NCI-H82 treated with DMSO at 0.1 percent for 48 hours (cell line): Measurements from ENCODE around the gene AMY1B.
"Not testable (repeated sequence)": the region's sequence is repeated elsewhere in the genome, so short reads cannot be mapped to it uniquely, and the experiment has no call there.

Experiments
- DNase-seq: peaks from one replicate; lab custom pipeline; 2025; ENCODE audit not compliant: unreplicated experiment; lab: John Stamatoyannopoulos, UW

Gene AMY1B

GRCh38 chr1:103696110-103696509, at the start of gene AMY1B:
Gene AMY1B (minus strand): TSS chr1:103696210. CDS start chr1:103695639, 571 bp downstream.
- not testable (repeated sequence) for DNase-seq

- DNase-seq: not testable (repeated sequence)
Measured at GRCh38 chr1:103745040-103745439, 49.0 kb upstream of the AMY1B start.

DNA sequence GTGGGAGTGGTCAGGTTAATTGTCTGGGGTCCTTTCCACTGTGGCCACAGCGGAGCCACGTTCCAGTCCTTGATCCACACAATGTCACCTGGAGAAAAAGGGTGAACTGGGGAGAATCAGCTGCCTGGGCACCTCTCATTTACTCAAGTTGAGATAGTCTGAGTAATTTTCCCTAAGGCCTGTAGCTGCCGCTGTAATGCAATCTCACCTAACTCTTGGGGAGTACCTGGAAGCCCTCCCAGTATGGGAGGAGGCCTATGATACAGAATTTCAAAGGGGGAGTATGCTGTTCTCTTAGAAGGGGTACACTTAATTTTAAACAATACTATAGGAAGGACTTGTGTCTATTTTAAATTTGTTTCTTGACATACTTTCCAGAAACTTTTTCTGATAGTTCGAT, 48.4 kb upstream of the AMY1B start:
- DNase-seq: not testable (repeated sequence)

- not testable (repeated sequence) for DNase-seq
Measured at GRCh38 chr1:103738031-103738430, 42.0 kb upstream of the AMY1B start.

GRCh38 chr1:103735334-103735733, 39.3 kb upstream of the AMY1B start:
- DNase-seq: not testable (repeated sequence)

GRCh38 chr1:103721473-103721872, 25.5 kb upstream of the AMY1B start:
- not testable (repeated sequence) for DNase-seq

DNA sequence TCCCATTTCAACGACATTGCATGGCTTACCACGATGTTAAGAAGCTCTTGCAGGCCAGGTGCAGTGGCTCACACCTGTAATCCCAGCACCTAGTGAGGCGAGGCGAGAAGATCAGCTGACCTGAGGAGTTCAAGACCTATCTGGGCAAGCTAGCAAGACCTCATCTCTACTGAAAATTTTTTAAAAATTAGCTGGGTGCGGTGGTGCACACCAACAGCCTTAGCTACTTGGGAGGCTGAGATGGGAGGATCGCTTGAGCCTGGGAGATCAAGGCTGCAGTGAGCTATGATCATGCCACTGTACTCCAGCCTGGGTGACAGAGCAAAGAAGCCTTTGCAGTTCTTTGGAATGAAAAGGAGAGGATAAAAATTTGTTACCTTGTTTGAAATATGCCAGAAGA, 21.4 kb upstream of the AMY1B start:
- DNase-seq: not testable (repeated sequence)

GRCh38 chr1:103710381-103710780, 14.4 kb upstream of the AMY1B start:
- not testable (repeated sequence) for DNase-seq

- DNase-seq: not testable (repeated sequence)
Measured at GRCh38 chr1:103707670-103708069, 11.7 kb upstream of the AMY1B start.

DNA sequence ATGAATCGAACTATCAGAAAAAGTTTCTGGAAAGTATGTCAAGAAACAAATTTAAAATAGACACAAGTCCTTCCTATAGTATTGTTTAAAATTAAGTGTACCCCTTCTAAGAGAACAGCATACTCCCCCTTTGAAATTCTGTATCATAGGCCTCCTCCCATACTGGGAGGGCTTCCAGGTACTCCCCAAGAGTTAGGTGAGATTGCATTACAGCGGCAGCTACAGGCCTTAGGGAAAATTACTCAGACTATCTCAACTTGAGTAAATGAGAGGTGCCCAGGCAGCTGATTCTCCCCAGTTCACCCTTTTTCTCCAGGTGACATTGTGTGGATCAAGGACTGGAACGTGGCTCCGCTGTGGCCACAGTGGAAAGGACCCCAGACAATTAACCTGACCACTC, 5.2 kb upstream of the AMY1B start:
- DNase-seq: not testable (repeated sequence)

- DNase-seq: not testable (repeated sequence)
Measured at GRCh38 chr1:103700669-103701068, 4.7 kb upstream of the AMY1B start.

DNA sequence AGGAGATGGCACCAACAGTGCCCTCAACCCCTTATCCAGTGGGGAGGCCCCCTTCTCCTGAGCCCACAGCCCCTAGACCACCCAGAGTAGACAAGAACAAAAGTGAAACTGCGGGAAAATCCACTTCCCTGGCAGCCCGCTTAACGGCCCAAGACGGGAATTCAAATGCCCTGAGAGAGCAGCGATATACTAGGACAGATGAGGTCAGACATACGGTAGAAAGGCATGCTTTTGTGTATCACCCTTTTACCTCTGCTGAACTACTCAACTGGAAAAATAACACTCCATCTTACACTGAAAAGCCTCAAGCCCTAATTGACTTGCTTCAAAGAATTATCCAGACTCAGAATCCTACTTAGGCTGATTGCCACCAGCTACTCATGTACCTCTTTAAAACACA, 1.4 kb upstream of the AMY1B start:
- DNase-seq: not testable (repeated sequence)

DNA sequence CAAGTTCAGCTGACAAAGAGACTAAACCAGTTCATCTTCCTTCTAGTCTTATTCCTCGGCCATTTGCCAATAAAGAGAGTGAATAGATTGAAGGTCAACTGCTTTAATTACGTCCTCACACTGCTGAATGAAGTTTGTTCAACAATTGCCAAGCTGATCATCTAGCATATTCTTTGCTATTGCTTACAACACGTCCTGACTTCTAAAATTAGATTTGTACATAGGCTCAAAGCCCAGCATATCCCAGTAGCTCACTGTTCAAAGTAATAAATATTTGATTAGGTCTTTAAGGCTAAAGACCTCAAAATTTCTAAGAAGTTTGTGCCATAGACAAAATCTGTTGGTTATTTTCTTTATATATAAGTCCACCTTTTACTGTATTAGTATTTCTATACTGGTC, 19.7 kb downstream of the AMY1B start:
- DNase-seq: not testable (repeated sequence)

DNA sequence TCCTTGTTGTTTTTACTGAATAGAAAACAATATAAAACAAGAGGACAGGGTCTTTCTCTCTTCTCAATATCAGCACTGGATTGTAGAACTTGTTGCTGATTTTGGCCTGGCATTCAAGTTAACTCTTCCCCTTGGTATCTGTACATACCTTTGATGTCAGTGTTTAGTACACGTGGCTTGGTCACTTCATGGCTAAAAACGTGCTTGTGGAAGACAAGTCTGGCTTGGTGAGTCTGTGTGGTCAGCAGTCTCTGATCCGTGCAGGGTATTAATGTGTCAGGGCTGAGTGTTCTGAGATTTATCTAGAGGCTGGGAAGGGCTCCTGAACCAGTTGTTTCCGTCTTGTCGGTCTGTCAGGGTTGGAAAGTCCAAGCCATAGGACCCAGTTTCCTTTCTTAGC, 40.5 kb downstream of the AMY1B start, which contains the start of gene AMY1A:
Gene AMY1A, plus strand, starts transcription at position 301 of the 400 bp plus-strand sequence. CDS start 571 bp downstream, outside the sequence.
- DNase-seq: not testable (repeated sequence)

DNA sequence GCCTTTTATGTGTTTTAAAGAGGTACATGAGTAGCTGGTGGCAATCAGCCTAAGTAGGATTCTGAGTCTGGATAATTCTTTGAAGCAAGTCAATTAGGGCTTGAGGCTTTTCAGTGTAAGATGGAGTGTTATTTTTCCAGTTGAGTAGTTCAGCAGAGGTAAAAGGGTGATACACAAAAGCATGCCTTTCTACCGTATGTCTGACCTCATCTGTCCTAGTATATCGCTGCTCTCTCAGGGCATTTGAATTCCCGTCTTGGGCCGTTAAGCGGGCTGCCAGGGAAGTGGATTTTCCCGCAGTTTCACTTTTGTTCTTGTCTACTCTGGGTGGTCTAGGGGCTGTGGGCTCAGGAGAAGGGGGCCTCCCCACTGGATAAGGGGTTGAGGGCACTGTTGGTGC, 41.9 kb downstream of the AMY1B start:
- DNase-seq: not testable (repeated sequence)

- DNase-seq: not testable (repeated sequence)
Measured at GRCh38 chr1:103650889-103651288, 45.1 kb downstream of the AMY1B start.

DNA sequence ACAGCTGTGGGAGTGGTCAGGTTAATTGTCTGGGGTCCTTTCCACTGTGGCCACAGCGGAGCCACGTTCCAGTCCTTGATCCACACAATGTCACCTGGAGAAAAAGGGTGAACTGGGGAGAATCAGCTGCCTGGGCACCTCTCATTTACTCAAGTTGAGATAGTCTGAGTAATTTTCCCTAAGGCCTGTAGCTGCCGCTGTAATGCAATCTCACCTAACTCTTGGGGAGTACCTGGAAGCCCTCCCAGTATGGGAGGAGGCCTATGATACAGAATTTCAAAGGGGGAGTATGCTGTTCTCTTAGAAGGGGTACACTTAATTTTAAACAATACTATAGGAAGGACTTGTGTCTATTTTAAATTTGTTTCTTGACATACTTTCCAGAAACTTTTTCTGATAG, 45.7 kb downstream of the AMY1B start:
- DNase-seq: not testable (repeated sequence)

GRCh38 chr1:103643908-103644307, 52.1 kb downstream of the AMY1B start:
- DNase-seq: not testable (repeated sequence)

DNA sequence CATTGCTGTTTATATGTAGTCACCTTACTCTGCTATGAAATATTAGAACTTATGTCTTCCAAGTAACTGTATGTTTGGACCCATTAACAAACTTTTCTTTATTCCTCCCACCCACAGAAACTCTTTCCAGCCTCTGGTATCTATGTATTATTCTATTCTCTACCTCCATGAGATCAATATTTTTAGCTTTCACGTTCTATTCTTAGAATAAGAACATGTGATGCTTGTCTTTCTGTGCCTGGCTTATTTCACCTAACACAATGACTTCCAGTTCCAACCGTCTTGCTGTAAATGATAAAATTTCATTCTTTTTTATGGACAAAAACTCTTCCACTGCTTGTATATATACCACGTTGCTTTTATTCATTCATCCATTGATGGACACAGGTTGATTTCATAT, 54.8 kb downstream of the AMY1B start:
- not testable (repeated sequence) for DNase-seq
